ENCODE measurements around the gene AKT1. TPM values are rescaled to one million over a fixed set of nuclear protein-coding genes. Genes with fewer than 3 reads are reported as not detected.

AKT1 gene
- total RNA-seq, 3 donors from 2014 or later: 122 to 176 (median 128) TPM

DNA sequence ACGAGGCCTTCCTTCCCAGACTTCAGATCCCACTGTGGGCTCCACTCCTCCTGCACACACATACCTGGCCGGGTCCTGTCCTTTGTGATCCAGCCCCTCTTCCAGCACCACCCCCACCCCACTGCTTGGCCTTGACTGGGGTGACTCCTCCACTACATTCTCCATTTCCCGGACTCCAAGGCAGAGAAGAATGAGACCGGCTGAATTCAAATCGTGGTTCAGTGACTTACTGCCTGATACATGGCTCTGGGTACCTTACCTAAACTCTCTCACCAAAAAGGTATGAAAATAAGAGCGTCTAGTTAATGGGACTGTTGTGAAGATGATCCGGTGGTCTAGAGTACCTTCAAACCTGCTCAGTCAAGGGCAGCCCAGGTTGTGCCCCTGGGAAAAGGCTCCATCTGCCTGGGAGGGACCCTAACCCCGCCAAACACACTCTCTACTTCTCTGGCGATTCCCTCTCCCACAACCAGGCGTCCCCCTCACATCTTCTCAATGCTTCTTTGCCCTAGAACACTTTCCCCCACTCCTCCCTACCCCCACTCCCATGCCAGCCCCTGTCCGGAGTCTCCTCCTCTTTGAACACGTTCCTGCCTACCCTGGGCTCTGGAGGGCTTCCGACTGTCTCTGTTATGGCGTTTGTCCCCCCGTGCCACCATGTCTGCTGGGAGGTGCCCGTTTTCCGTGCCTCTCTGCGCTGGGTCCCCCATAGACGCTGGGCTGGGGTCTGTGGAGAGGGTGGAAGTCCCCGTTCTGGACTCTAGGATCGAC, 3.9 kb upstream of the AKT1 start:
- Histone ChIP-seq H3K4me1 (ENCODE audit: low read depth) (peaks cover 45% of the 10 kb centered on the region), H3K4me3 (no peak overlapping the region), H3K9me3 (no peaks in the 10 kb centered on the region), H3K36me3 (ENCODE audit: low read depth) (no peaks in the 10 kb centered on the region)
- TF ChIP-seq, protein P1, sequence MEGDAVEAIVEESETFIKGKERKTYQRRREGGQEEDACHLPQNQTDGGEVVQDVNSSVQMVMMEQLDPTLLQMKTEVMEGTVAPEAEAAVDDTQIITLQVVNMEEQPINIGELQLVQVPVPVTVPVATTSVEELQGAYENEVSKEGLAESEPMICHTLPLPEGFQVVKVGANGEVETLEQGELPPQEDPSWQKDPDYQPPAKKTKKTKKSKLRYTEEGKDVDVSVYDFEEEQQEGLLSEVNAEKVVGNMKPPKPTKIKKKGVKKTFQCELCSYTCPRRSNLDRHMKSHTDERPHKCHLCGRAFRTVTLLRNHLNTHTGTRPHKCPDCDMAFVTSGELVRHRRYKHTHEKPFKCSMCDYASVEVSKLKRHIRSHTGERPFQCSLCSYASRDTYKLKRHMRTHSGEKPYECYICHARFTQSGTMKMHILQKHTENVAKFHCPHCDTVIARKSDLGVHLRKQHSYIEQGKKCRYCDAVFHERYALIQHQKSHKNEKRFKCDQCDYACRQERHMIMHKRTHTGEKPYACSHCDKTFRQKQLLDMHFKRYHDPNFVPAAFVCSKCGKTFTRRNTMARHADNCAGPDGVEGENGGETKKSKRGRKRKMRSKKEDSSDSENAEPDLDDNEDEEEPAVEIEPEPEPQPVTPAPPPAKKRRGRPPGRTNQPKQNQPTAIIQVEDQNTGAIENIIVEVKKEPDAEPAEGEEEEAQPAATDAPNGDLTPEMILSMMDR (IDR thresholded peaks at IDR 0.05): no peak
- no peak for ATAC-seq
- intact Hi-C loops (cut with DNase I, micrococcal nuclease): no loop called here
- DNase-seq: peak in 1 of 3 donors; percentile 30

- no peak overlapping the region for H3K4me3 ChIP-seq
- intact Hi-C loops (cut with DNase I, micrococcal nuclease): no loop called here
These were observed 3.0 kb upstream of the AKT1 start for GRCh38 chr14:104798300-104799243.

GRCh38 chr14:104797115-104798044, 1.8 kb upstream of the AKT1 start:
- ATAC-seq: peak; percentile 13
- peaks cover 53% of the 10 kb centered on the region for H3K4me1 ChIP-seq (ENCODE audit: low read depth)

More at GRCh38 chr14:104798300-104799243, 3.0 kb upstream of the AKT1 start:
- Histone ChIP-seq H3K4me1 (ENCODE audit: low read depth) (peaks cover 52% of the 10 kb centered on the region), H3K36me3 (ENCODE audit: low read depth) (no peaks in the 10 kb centered on the region), H3K9me3 (no peaks in the 10 kb centered on the region)
- ATAC-seq (no peak), DNase-seq (no peak)
- TF ChIP-seq, protein P1 (IDR thresholded peaks at IDR 0.05): no peak

GRCh38 chr14:104796687-104797081, 1.1 kb upstream of the AKT1 start:
- no peak for ATAC-seq
- H3K9me3 ChIP-seq: no peaks in the 10 kb centered on the region
- H3K4me1 ChIP-seq (ENCODE audit: low read depth): peaks cover 46% of the 10 kb centered on the region
- no peaks in the 10 kb centered on the region for H3K36me3 ChIP-seq (ENCODE audit: low read depth)
- TF ChIP-seq, protein P1 (IDR thresholded peaks at IDR 0.05): no peak
- no peak overlapping the region for H3K4me3 ChIP-seq
- intact Hi-C loops (cut with DNase I, micrococcal nuclease): no loop called here
- no peak for DNase-seq

More at GRCh38 chr14:104797115-104798044, 1.8 kb upstream of the AKT1 start:
- Histone ChIP-seq H3K36me3 (ENCODE audit: low read depth) (no peaks in the 10 kb centered on the region), H3K9me3 (no peaks in the 10 kb centered on the region), H3K4me3 (no peak overlapping the region)
- DNase-seq: peak; percentile 59 to 77 (median 68)
- TF ChIP-seq, protein P1 (IDR thresholded peaks at IDR 0.05): no peak
- intact Hi-C loops (cut with DNase I, micrococcal nuclease): no loop called here
